Brain microvascular endothelial cell (primary cell): ENCODE data around the gene MFSD2B.

Source experiments
- DNase-seq: peaks from one replicate; pipeline ENCODE4 v3.0.0-alpha.2; 2020
- H3K27ac ChIP-seq: fragments of 250-450 bp; sonication (Bioruptor Pico); 2 replicates; pipeline ENCODE4 v1.5.1; 2020; ENCODE audit warnings: mild to moderate bottlenecking, moderate library complexity
- H3K27me3 ChIP-seq: fragments of 250-450 bp; sonication (Bioruptor Pico); replicated peaks from 2 replicates; pipeline ENCODE4 v1.5.1; 2020; ENCODE audit warnings: mild to moderate bottlenecking
- H3K36me3 ChIP-seq: fragments of 250-450 bp; sonication (Bioruptor Pico); replicated peaks from 2 replicates; pipeline ENCODE4 v1.5.1; 2020; ENCODE audit warnings: mild to moderate bottlenecking
- H3K4me3 ChIP-seq: 2 replicates; pipeline ENCODE4 v1.5.1; 2011; ENCODE audit warnings: low read depth, mild to moderate bottlenecking, control low read depth, low read length, moderate library complexity
- in situ Hi-C: cut with HindIII; loops from 2 replicates; pipeline ENCODE4 v1.10.0; 2017; ENCODE audit warnings: low sequenced_read_pairs, low pct_ligation_motif_present
- TF ChIP-seq, protein P1 (sequence below): IDR thresholded peaks from 2 replicates; pipeline ENCODE4 v1.5.1; 2011; ENCODE audit warnings: low read depth, mild to moderate bottlenecking, moderate library complexity, low read length, control low read depth, inconsistent platforms; ENCODE audit errors: missing control alignments

The MFSD2B gene

DNA sequence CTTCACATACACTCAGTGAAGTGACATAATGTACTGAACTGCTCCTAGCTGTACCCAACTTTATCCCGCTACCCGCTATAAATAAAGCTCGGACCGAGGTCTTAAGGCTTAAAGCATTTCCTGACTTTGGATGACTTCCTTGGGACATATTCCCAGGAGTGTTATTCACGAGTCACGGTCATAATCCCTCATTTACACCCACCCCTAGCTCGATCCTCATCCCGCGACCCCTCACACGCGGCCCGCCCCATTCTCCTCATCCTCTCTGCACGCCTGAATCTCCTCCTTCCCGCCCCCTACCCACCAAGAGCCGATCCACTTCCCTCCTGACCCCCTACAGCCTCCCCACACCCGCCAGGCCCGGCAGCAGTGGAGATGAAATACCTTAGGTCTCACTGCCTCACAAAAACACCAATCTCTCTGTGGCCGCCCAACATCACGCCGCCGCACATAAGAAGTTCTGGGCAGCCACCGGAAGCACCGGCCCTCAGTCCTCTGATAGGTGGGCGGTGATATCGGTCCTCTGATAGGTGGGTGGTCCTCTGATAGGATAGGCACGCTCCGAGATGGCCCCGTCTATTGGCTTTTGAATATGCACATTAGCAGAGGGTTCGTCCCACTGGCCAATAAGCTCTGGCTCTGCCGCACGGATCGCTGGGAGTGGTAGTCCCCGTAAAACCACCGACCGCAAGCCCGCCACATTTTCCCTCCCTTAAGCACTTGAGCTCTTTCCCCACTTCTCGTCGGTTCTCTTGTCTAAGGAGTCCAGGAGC, 37.2 kb downstream of the MFSD2B start, which contains the start of gene WDCP:
WDCP (minus strand) TSS at position 462 of the 773 bp plus-strand sequence. CDS start 7,897 bp downstream, outside the sequence.
- Histone ChIP-seq H3K27me3 (no peaks in the 10 kb centered on the region), H3K36me3 (no peaks in the 10 kb centered on the region), H3K27ac (peak within 1 kb of the TSS; percentile 18), H3K4me3 (peak within 1 kb of the TSS; percentile 83)
- peak; percentile 100 for DNase-seq
- in situ Hi-C loops: no loop called here
- TF ChIP-seq, protein P1, sequence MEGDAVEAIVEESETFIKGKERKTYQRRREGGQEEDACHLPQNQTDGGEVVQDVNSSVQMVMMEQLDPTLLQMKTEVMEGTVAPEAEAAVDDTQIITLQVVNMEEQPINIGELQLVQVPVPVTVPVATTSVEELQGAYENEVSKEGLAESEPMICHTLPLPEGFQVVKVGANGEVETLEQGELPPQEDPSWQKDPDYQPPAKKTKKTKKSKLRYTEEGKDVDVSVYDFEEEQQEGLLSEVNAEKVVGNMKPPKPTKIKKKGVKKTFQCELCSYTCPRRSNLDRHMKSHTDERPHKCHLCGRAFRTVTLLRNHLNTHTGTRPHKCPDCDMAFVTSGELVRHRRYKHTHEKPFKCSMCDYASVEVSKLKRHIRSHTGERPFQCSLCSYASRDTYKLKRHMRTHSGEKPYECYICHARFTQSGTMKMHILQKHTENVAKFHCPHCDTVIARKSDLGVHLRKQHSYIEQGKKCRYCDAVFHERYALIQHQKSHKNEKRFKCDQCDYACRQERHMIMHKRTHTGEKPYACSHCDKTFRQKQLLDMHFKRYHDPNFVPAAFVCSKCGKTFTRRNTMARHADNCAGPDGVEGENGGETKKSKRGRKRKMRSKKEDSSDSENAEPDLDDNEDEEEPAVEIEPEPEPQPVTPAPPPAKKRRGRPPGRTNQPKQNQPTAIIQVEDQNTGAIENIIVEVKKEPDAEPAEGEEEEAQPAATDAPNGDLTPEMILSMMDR: no peak

DNA sequence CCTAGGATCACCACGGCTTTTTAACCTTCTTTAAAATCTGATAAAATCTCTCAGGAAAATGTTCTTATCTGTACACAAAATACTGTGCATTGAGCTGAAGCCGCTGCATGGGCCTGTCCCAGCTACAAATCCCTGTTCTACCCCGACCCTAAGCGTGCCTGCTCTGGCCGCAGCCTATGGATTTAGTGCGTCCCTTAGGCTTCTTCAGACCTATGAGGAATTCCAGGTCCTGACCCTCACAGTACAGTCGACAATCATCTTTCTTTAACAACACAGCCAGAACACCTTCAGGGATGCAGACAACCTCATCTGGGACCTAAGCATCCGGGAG, 37.8 kb downstream of the MFSD2B start:
- Histone ChIP-seq H3K27ac (no peak overlapping the region), H3K36me3 (no peaks in the 10 kb centered on the region), H3K4me3 (no peak overlapping the region), H3K27me3 (no peaks in the 10 kb centered on the region)
- TF ChIP-seq, protein P1: no peak
- no peak for DNase-seq
- in situ Hi-C loops: no loop called here

DNA sequence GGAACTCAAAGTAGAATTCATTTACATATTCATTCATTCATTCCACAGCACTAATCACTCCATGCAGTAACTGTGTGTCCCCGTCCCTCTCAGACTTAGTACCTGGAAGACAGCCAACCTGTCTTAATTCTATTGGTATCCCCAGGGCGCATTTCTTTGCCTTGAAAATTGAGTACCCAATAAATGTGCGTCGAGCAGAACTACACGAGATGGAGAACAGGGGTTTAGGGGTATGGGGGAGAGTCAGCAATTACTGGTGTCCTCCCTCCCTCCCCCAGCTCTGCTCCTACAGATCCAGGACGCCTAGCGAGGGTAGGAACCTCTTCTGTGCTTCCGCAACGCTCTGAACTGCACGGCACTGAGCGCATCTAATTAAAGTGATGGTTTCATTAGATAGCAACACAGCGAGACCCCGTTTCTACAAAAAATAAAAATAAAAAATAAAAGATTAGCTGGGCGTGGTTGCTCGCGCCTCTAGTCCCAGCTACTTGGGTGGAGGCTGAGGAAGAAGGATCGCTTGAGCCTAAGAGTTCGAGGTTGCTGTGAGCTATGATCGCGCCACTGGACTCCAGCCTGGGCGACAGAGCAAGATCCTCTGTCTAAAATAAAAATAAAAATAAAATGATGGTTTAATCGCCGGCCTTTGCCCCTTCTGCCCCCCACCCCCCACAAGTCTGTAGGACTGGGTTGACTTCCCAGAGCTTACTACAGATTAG, 39.0 kb downstream of the MFSD2B start:
- H3K27me3 ChIP-seq: no peaks in the 10 kb centered on the region
- H3K27ac ChIP-seq: no peak overlapping the region
- no peaks in the 10 kb centered on the region for H3K36me3 ChIP-seq
- DNase-seq: no peak
- TF ChIP-seq, protein P1: no peak
- in situ Hi-C loops: no loop called here
- peak overlapping the region; percentile 68 for H3K4me3 ChIP-seq

DNA sequence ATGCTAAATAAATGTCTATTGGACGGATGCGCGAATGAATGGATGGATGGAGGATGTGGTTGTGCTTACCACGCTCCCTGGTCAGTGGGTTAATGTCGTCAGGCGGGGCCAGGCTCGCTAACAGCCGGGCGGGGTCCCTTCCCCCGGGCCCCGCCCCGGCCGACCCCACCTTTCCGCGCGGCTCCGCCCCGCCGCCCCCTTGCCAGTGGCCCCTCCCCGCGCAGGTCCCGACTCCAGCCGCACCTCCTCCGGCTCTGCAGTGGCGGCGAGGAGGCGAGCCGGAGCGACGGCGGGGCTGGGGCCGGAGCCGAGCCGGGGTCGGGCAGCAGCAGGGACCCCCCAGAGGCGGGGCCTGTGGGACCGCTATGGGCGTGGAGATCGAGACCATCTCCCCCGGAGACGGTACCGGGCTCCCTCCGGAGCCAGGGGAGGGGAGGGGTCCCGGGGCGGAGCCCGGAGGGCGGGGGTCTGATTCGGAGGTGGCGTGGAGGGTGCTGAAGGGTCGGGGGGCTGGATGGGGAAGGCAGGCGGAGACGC, 39.7 kb downstream of the MFSD2B start, which contains the start of gene FKBP1B:
FKBP1B (plus strand) TSS at position 257 of the 537 bp plus-strand sequence; CDS start at position 366, 109 bp downstream.
- in situ Hi-C loops: loop anchor here (25.0 kb wide), 1 partner anchor 212 kb away; no protein-coding TSS in a partner anchor
- no peaks in the 10 kb centered on the region for H3K27me3 ChIP-seq
- H3K36me3 ChIP-seq: no peaks in the 10 kb centered on the region
- peak; percentile 30 for DNase-seq
- TF ChIP-seq, protein P1: no peak
- no peak within 1 kb of the TSS for H3K27ac ChIP-seq
- peak within 1 kb of the TSS; percentile 68 for H3K4me3 ChIP-seq

DNA sequence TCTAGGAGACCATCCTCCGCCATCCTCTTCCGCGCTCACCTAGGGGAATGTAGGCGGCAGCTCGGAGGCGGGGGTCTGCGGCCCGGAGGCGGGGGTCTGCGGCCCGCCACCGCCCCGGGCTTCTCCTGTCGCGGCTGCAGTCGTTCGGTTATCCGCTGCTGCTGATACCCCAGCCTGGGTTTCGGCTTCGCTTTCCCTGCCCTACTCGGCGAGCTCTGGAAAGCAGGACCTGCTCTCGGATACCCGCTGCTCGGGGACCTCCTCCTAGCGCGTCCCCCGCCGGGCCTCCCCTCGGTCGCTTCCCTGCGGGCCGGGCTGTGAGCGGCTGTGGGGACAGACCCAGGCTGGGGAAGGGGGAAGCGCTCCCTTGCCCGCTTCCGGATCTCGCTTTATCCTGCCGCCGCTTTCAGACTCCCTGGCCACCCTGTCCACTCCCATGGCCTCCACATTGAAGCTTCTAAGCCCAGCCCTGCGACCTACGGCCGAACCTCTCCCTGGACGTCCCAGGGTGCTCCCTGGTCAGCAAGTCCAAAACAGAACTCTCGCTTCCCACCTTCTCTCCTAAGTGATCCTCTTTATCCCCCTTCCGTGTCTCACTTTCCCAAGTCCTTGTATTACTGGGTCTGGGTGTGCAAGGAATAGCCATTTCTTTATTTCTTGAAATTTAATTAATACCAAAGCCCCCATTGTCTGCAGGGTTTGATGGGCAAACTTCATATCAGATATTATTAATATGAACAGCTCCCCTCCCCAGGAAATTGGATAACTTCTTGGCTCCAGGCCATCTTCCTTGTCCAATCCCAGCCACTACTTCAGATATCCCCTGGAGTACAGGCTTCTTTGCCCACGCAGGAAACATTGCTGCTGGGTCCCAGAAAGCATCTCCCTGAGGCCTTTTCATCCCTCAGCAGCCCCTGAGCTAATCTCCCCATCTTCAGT, 40.4 kb downstream of the MFSD2B start:
- Histone ChIP-seq H3K4me3 (peak overlapping the region; percentile 68), H3K36me3 (no peaks in the 10 kb centered on the region), H3K27me3 (no peaks in the 10 kb centered on the region), H3K27ac (no peak overlapping the region)
- DNase-seq: peak; percentile 14
- TF ChIP-seq, protein P1: no peak
- in situ Hi-C loops: loop anchor here (25.0 kb wide), 1 partner anchor 213 kb away; no protein-coding TSS in a partner anchor
